ENCODE data around the gene ZNF761. TPM values are rescaled to one million over a fixed set of nuclear protein-coding genes. Genes with fewer than 3 reads are reported as not detected.

ZNF761 gene
- 20.7 TPM for total RNA-seq

DNA sequence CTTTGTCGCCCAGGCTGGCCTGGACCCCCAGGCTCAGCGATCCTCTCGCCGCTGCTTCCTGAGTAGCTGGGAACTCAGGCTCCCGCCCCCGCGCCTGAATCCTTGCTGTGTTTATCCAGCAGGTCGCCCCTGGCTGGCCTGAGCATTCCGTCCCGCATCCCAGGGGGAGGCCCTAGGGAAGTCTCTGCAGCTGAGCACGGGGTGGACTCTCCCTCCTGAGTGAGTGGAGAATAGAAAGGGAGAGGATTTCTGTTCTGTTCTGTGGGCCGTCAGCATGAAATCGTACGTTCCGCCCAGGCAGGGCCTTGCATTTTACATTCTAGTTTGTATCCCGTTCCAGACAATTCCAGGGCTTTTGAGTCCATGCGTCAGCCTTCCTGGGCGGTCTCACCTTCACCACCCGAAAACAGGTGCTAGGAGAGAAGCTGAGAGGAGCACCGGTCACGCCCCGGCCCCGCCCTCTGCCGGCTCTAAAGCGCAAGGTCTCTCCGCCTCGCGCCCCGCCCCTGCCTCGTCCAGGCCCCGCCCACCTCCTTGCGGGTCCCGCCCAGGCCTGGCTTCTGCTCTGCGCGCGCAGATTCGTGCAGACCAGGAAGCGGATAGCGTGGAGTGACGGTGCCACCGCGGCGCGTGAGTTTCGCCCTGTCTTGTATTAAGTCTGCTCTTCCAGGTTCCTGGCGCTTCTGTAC is at the start of gene ZNF761:
Gene ZNF761 (plus strand): TSS at position 586 of the 689 bp plus-strand sequence. CDS start 15,285 bp downstream, outside the sequence.

DNA sequence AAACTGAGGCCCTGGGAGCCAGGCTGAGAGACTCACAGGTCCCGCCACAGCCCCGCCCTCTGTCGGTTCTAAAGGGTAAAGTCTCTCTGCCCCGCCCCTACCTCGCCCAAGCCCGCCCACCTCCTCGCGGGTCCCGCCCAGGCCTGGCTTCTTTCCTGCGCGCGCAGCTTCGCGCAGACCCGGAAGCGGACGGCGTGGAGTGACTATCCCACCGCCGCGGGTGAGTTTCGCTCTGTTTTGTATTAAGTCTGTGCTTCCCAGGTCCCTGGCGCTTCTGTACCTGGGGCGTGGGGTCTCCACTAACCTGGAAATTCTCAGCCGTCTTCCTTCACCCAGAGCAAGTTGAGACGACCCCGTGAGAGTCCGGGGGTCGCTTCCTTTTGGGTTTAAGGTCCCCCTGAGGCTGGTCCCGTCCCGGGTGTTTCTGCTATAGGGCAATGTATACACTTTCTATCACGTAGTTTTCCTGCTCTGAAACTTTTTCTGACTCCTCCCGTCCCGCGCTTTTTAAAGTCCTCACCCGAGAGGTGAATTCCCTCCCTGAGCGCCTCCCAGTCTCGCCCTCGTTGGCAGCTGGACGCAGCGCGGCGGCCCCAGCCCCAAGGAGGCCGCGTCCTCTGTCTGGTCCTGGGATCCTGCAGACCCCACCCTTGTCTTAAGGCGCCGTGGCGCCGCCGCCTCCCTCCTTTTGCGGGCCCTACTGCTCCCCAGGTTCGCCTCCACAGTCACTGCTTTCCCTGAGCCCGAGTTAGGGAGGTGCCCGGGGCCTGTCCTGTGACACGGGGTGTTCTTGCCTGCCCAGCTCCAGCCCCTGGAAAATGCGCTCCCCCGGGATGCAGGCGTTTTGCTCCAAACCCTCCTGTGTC is 36.6 kb upstream of the ZNF761 start, which contains the start of gene ZNF765:
Gene ZNF765 (plus strand): TSS at position 176 of the 866 bp plus-strand sequence. CDS start 2,867 bp downstream, outside the sequence.

DNA sequence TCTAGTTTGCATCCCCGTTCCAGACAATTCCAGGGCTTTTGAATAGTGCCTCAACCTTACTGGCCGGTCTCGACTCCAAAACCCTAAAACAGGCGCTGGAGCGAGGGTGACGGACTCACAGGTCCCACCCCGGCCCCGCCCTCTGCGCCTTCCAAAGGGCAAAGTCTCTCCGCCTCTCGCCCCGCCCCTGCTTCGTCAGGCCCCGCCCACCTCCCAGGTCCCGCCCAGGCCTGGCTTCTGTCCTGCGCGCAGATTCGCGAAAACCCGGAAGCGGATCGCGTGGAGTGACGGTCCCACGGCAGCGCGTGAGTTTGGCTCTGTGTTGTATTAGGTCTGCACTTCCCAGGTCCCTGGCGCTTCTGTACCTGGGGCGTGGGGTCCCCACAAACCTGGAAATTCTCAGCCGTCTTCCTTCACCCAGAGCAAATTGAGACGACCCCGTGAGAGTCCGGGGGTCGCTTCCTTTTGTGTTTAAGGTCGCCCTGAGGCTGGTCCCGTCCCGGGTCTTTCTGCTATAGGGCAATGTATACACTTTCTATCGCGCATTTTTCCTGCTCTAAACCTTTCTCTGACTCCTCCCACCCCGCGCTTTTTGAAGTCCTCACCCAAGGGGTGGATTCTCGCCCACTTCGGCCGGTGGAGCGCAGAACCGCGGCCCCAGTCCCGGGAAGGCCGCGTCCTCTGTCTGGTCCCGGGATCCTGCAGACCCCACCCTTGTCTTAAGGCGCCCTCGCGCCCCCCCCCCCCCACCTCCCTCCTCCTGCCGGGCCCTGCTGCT is 35.9 kb downstream of the ZNF761 start, which contains the start of gene ZNF813:
Gene ZNF813 (plus strand): TSS at position 249 of the 778 bp plus-strand sequence. CDS start 16,090 bp downstream, outside the sequence.

Small RNA genes within 50 kb of the gene (small RNA-seq; reads per million reads assigned to genes)
- not detected for gene RPL39P36 (ENCODE audit: low replicate concordance)

Other genes with a start within 250 kb of the ZNF761 start
- gene ZNF665, start 238.6 kb upstream of the ZNF761 start, total RNA-seq: 10.0 TPM
- 45.7 TPM for gene ZNF677, start 177.1 kb upstream of the ZNF761 start, total RNA-seq
- not detected for gene VN1R2, start 173.7 kb upstream of the ZNF761 start, total RNA-seq
- gene VN1R4, start 164.3 kb upstream of the ZNF761 start, total RNA-seq: not detected
- gene ZNF845, start 98.2 kb upstream of the ZNF761 start, total RNA-seq: 21.3 TPM
- gene ZNF525, start 66.3 kb upstream of the ZNF761 start, total RNA-seq: 22.5 TPM
- 34.7 TPM for gene ZNF765, start 36.8 kb upstream of the ZNF761 start, total RNA-seq
- 4.7 TPM for gene ZNF813, start 35.7 kb downstream of the ZNF761 start, total RNA-seq
- 31.0 TPM for gene ZNF331, start 106.2 kb downstream of the ZNF761 start, total RNA-seq
- gene DPRX, start 200.0 kb downstream of the ZNF761 start, total RNA-seq: not detected